Aorta (tissue), 5 donors: Measurements from ENCODE around the gene DDIT3. TPM values are rescaled to one million over a fixed set of nuclear protein-coding genes. Genes with fewer than 3 reads are reported as not detected.
"Not testable (repeated sequence)": the region's sequence is repeated elsewhere in the genome, so short reads cannot be mapped to it uniquely, and the experiment has no call there.

Experiments
- ATAC-seq: fragments of 200-7000 bp; cut with Tn5 transposase; one replicate; pipeline ENCODE4 v1.9.1; 2022; ENCODE audit warnings: moderate library complexity; ENCODE audit not compliant: low FRiP score
- DNase-seq, 2 donors: peaks; one replicate each; pipeline ENCODE4 v3.0.0-alpha.2; 2020
- H3K27ac ChIP-seq, 2 donors: one replicate each; pipeline ENCODE4 v1.5.1; 2013; ENCODE audit warnings: low read length in 2 of 2, mild to moderate bottlenecking in 2 of 2, moderate library complexity in 2 of 2, control low read depth in 1 of 2, inconsistent platforms in 1 of 2, low read depth in 1 of 2
- H3K27me3 ChIP-seq, 2 donors: one replicate each; pipeline ENCODE4 v1.6.1; 2013; ENCODE audit warnings: control low read depth in 1 of 2, low read length in 1 of 2, mild to moderate bottlenecking in 1 of 2, moderate library complexity in 1 of 2; ENCODE audit not compliant: insufficient read depth in 2 of 2, control insufficient read depth in 1 of 2
- H3K36me3 ChIP-seq, 2 donors: one replicate each; pipeline ENCODE4 v1.6.1; 2013; ENCODE audit warnings: control low read depth in 1 of 2, low read length in 1 of 2, mild to moderate bottlenecking in 1 of 2; ENCODE audit not compliant: insufficient read depth in 2 of 2, control insufficient read depth in 1 of 2
- H3K4me1 ChIP-seq, 2 donors: one replicate each; pipeline ENCODE4 v1.6.1; 2013; ENCODE audit warnings: low read length in 2 of 2, control low read depth in 1 of 2, mild to moderate bottlenecking in 1 of 2, moderate library complexity in 1 of 2; ENCODE audit not compliant: insufficient read depth in 2 of 2, control insufficient read depth in 1 of 2
- H3K4me3 ChIP-seq, 2 donors: one replicate each; pipeline ENCODE4 v1.5.1; 2013; ENCODE audit warnings: low read length in 2 of 2, control low read depth in 1 of 2, mild to moderate bottlenecking in 1 of 2
- H3K9me3 ChIP-seq: one replicate; pipeline ENCODE4 v1.6.1; 2013; ENCODE audit warnings: mild to moderate bottlenecking, low read length; ENCODE audit not compliant: control insufficient read depth
- WGBS, 2 donors: extraction: QIAGEN DNeasy Blood & Tissue Kit; methylation state at CpG; one replicate each; pipeline ENCODE4 v1.1.7; 2013; 5-methylcytosine and 5-hydroxymethylcytosine counted together
- intact Hi-C, 2 donors: fragments of 100-400 bp; cut with DNase I; formaldehyde crosslinking; loops; one replicate each; pipeline versions ENCODE4 v1.14.2 to v1.15.0; 2022
- polyA plus RNA-seq, 2 donors: library from polyadenylated mRNA; stranded (reverse); fragments of 200-250 nt; gene quantifications; one replicate each; pipeline ENCODE4 v1.2.3, GENCODE V29; 2013
- total RNA-seq, 2 donors: library from RNA; stranded (reverse); fragmentation: NEBNext Ultra II Directional; extraction: Animal tissue kit (Norgen Biotek cat#: 25700); gene quantifications; one replicate each; pipeline ENCODE4 v1.2.1, GENCODE V29; 2021
- donor health status: healthy with polysubstance abuse.
- donor health status: Bipolar disorder and iron deficiency.
- donor health status: DM: no; HTN: no; CAD: no.
- donor health status: DM: no; HTN: no; CAD: no.
- donor health status: DM: yes; HTN: yes; CAD: no.

DDIT3 gene
- total and polyA plus RNA-seq, 4 donors: 24.8 to 49.6 (median 33.9) TPM

GRCh38 chr12:57518176-57518919, 2.0 kb downstream of the DDIT3 start:
- Histone ChIP-seq H3K9me3 (no peaks in the 10 kb centered on the region), H3K4me3 (no peak overlapping the region), H3K27me3 (no peaks in the 10 kb centered on the region), H3K36me3 (peaks cover 0 to 15% of the 10 kb centered on the region in 2 donors), H3K4me1 (peaks cover 1 to 2% of the 10 kb centered on the region in 2 donors), H3K27ac (peak overlapping the region in 1 of 2 donors; percentile 55)
- WGBS, 2 donors: 63% methylated on average over 8 of the region's 8 CpGs
- intact Hi-C loops: no loop called here
- no peak for DNase-seq
- ATAC-seq: no peak

- 71 to 75% methylated on average over 10 of the region's 10 CpGs for WGBS, 2 donors
- H3K9me3 ChIP-seq, H3K4me3 ChIP-seq, intact Hi-C loops, H3K27me3 ChIP-seq, DNase-seq, ATAC-seq, H3K4me1 ChIP-seq: not testable (repeated sequence)
- Histone ChIP-seq H3K36me3 (peaks cover 0 to 16% of the 10 kb centered on the region in 2 donors), H3K27ac (peak overlapping the region in 1 of 2 donors; percentile 12)
Observed at GRCh38 chr12:57517718-57518117, 2.6 kb downstream of the DDIT3 start.

GRCh38 chr12:57517187-57517586, 3.1 kb downstream of the DDIT3 start:
- Histone ChIP-seq H3K4me1 (peaks cover 1 to 2% of the 10 kb centered on the region in 2 donors), H3K27ac (peak overlapping the region in 1 of 2 donors; percentile 18), H3K36me3 (peaks cover under 1 to 16% of the 10 kb centered on the region in 2 donors), H3K9me3 (no peaks in the 10 kb centered on the region), H3K27me3 (no peaks in the 10 kb centered on the region), H3K4me3 (no peak overlapping the region)
- WGBS, 2 donors: 15 to 35% methylated on average over 1 of the region's 1 CpG
- intact Hi-C loops: no loop called here
- DNase-seq (no peak), ATAC-seq (no peak)

- peaks cover 5 to 19% of the 10 kb centered on the region in 2 donors for H3K36me3 ChIP-seq
- 89 to 91% methylated on average over 11 of the region's 11 CpGs for WGBS, 2 donors
- no peak overlapping the region for H3K27ac ChIP-seq
- H3K9me3 ChIP-seq: no peaks in the 10 kb centered on the region
- DNase-seq (no peak), ATAC-seq (no peak)
- no peaks in the 10 kb centered on the region for H3K27me3 ChIP-seq
- no peak overlapping the region for H3K4me3 ChIP-seq
- H3K4me1 ChIP-seq: peaks cover 1 to 2% of the 10 kb centered on the region in 2 donors
- intact Hi-C loops: no loop called here
Observed at GRCh38 chr12:57516617-57517153, 3.6 kb downstream of the DDIT3 start.

- H3K9me3 ChIP-seq: no peaks in the 10 kb centered on the region
- DNase-seq (no peak), ATAC-seq (no peak)
- H3K27me3 ChIP-seq: no peaks in the 10 kb centered on the region
- no peak overlapping the region for H3K4me3 ChIP-seq
- peaks cover 0 to 1% of the 10 kb centered on the region in 2 donors for H3K4me1 ChIP-seq
- peaks cover 7 to 19% of the 10 kb centered on the region in 2 donors for H3K36me3 ChIP-seq
- intact Hi-C loops: no loop called here
- WGBS, 2 donors: 70 to 73% methylated on average over 11 of the region's 11 CpGs
- H3K27ac ChIP-seq: no peak overlapping the region
Observed at GRCh38 chr12:57515934-57516541, 4.3 kb downstream of the DDIT3 start.

- no peak for ATAC-seq
- H3K27ac ChIP-seq: no peak overlapping the region
- 69 to 75% methylated on average over 3 of the region's 3 CpGs for WGBS, 2 donors
- peaks cover 0 to 1% of the 10 kb centered on the region in 2 donors for H3K4me1 ChIP-seq
- H3K36me3 ChIP-seq: peaks cover 7 to 19% of the 10 kb centered on the region in 2 donors
- H3K4me3 ChIP-seq: no peak overlapping the region
- H3K27me3 ChIP-seq: no peaks in the 10 kb centered on the region
- intact Hi-C loops: no loop called here
- H3K9me3 ChIP-seq: no peaks in the 10 kb centered on the region
- no peak for DNase-seq
Observed at GRCh38 chr12:57515408-57515933, 4.8 kb downstream of the DDIT3 start.

GRCh38 chr12:57514720-57515407, 5.5 kb downstream of the DDIT3 start:
- DNase-seq (no peak), ATAC-seq (no peak)
- Histone ChIP-seq H3K4me3 (no peak overlapping the region), H3K9me3 (no peaks in the 10 kb centered on the region), H3K27ac (no peak overlapping the region), H3K27me3 (no peaks in the 10 kb centered on the region), H3K4me1 (peaks cover 0 to 1% of the 10 kb centered on the region in 2 donors), H3K36me3 (peaks cover 7 to 19% of the 10 kb centered on the region in 2 donors)
- 83 to 85% methylated on average over 9 of the region's 9 CpGs for WGBS, 2 donors
- intact Hi-C loops: no loop called here

- WGBS, 2 donors: 89% methylated on average over 9 of the region's 9 CpGs
- H3K9me3 ChIP-seq, H3K27me3 ChIP-seq, H3K4me3 ChIP-seq, H3K4me1 ChIP-seq, intact Hi-C loops, ATAC-seq, H3K27ac ChIP-seq, DNase-seq: not testable (repeated sequence)
- peaks cover 7 to 19% of the 10 kb centered on the region in 2 donors for H3K36me3 ChIP-seq
Observed at GRCh38 chr12:57514246-57514645, 6.1 kb downstream of the DDIT3 start.
